ENCODE measurements around the gene TATDN2. TPM values are rescaled to one million over a fixed set of nuclear protein-coding genes. Genes with fewer than 3 reads are reported as not detected.
"Not testable (repeated sequence)": the region's sequence is repeated elsewhere in the genome, so short reads cannot be mapped to it uniquely, and the experiment has no call there.

The TATDN2 gene
- total RNA-seq, 2 experiments from 2014 or later = 55.4 to 67.4 TPM

DNA sequence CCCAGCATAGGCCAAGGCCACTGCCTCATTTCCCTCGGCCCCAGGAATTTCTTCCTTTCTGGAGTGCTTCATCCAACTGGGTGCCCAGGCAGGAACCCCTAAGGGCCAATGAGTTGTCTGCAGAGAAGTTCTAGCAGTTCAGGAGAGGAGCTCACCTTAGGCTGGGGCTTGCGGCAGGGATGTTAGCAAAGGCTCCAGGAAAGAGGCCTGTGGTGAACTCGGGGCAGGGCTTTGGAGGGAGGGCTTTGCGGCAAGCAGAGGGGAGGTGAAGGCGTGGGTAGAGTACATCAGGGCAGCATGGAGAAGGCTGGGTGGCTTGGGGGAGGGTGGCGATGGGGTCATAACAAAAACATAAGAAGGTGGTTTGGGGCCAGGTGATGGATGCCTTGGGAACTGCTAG lies 43.4 kb downstream of the TATDN2 start:
- POLR2A ChIA-PET = no interaction called here
- H3K27ac Mint-ChIP-seq = peak overlapping the region; percentile 47
- DNase-seq (no peak), ATAC-seq (ENCODE audit: low read depth) (no peak)
- no peaks in the 10 kb centered on the region for H3K9me3 Mint-ChIP-seq
- no peak overlapping the region for H3K4me3 Mint-ChIP-seq
- H3K4me1 Mint-ChIP-seq = peaks cover 12% of the 10 kb centered on the region
- H3K27me3 Mint-ChIP-seq = no peaks in the 10 kb centered on the region
- peaks cover 17% of the 10 kb centered on the region for H3K36me3 Mint-ChIP-seq

- Mint-ChIP-seq H3K27ac (peak within 1 kb of the TSS; percentile 71), H3K4me3 (no peak within 1 kb of the TSS), H3K9me3 (no peaks in the 10 kb centered on the region), H3K27me3 (no peaks in the 10 kb centered on the region), H3K36me3 (peaks cover 21% of the 10 kb centered on the region), H3K4me1 (peaks cover 12% of the 10 kb centered on the region)
- POLR2A ChIA-PET = interaction anchor here (1.0 kb wide), 1 partner anchor 8 kb away, joined by 3 read pairs; no protein-coding TSS in a partner anchor
- ATAC-seq (ENCODE audit: low read depth) (peak; percentile 29), DNase-seq (no peak)
Measured at GRCh38 chr3:10292505-10293419, 44.5 kb downstream of the TATDN2 start, which contains the start of gene GHRL. GHRL (minus strand) TSS chr3:10292947; CDS start chr3:10290180, 2,767 bp downstream.

DNA sequence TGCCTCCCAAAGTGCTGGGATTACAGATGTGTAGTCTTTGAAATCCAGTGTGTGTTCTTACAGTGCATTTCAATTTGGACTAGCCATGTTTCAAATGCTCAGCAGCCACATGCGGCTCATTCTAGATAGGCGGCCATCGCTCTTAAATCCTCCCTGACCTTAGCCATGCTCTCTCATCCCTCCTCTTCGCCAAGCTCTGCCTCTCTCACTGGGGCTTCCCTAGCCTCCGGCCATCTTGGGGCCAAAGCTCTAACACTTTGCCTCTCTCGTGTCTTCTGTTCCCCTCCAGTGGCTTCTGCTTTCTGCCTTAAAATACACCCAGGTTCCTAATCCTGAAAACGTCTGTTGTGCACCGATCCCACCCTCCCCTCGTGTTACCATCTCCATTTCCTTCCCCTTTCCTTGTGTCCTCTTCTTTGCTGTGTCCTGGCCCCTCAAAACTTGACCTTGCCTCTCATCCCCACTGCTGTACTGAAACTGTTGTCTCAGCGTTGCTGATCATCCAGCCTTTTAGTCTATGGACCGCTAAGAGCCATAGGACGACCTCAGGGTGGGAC lies 45.8 kb downstream of the TATDN2 start:
- peaks cover 12% of the 10 kb centered on the region for H3K4me1 Mint-ChIP-seq
- H3K9me3 Mint-ChIP-seq = no peaks in the 10 kb centered on the region
- DNase-seq (no peak), ATAC-seq (ENCODE audit: low read depth) (no peak)
- POLR2A ChIA-PET = no interaction called here
- no peak overlapping the region for H3K4me3 Mint-ChIP-seq
- H3K27ac Mint-ChIP-seq = no peak overlapping the region
- H3K27me3 Mint-ChIP-seq = no peaks in the 10 kb centered on the region
- H3K36me3 Mint-ChIP-seq = peaks cover 21% of the 10 kb centered on the region

GRCh38 chr3:10298064-10298463 lies 49.8 kb downstream of the TATDN2 start:
- ATAC-seq (ENCODE audit: low read depth) = not testable (repeated sequence)

GRCh38 chr3:10299175-10299574 lies 50.9 kb downstream of the TATDN2 start:
- H3K4me1 Mint-ChIP-seq = peaks cover 8% of the 10 kb centered on the region
- POLR2A ChIA-PET = no interaction called here
- no peaks in the 10 kb centered on the region for H3K9me3 Mint-ChIP-seq
- no peak for DNase-seq
- peak overlapping the region; percentile 73 for H3K27ac Mint-ChIP-seq
- peak overlapping the region; percentile 34 for H3K4me3 Mint-ChIP-seq
- H3K36me3 Mint-ChIP-seq = peaks cover 21% of the 10 kb centered on the region
- ATAC-seq (ENCODE audit: low read depth) = no peak
- H3K27me3 Mint-ChIP-seq = no peaks in the 10 kb centered on the region

More at GRCh38 chr3:10298064-10298463, 49.8 kb downstream of the TATDN2 start:
- H3K27ac Mint-ChIP-seq, DNase-seq, H3K9me3 Mint-ChIP-seq, H3K27me3 Mint-ChIP-seq, H3K4me1 Mint-ChIP-seq, H3K4me3 Mint-ChIP-seq, POLR2A ChIA-PET: not testable (repeated sequence)
- peaks cover 21% of the 10 kb centered on the region for H3K36me3 Mint-ChIP-seq

GRCh38 chr3:10299679-10300078 lies 51.4 kb downstream of the TATDN2 start:
- H3K4me3 Mint-ChIP-seq = peak overlapping the region; percentile 34
- ATAC-seq (ENCODE audit: low read depth) (peak; percentile 86), DNase-seq (no peak)
- no peaks in the 10 kb centered on the region for H3K9me3 Mint-ChIP-seq
- POLR2A ChIA-PET = no interaction called here
- no peaks in the 10 kb centered on the region for H3K27me3 Mint-ChIP-seq
- H3K27ac Mint-ChIP-seq = peak overlapping the region; percentile 73
- peaks cover 21% of the 10 kb centered on the region for H3K36me3 Mint-ChIP-seq
- peaks cover 8% of the 10 kb centered on the region for H3K4me1 Mint-ChIP-seq

DNA sequence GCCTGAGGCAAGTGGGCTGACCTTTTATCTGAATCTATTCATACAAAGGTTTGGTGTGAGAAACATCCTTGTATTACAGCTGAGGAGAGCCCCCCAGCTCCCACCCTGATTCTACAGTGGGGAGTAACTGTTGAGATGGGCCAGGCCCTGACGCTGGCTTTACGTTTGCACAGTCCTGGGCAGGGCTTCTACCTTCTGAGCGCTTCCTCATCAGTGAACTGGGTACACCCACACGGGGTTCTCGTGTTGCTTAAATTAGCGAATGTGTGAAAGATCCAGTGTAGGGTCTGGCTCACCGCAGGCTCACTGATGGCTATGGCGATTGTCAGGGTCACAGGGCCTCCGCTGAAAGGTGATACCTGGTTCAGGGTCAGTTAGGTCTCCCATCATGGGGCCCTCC lies 51.8 kb downstream of the TATDN2 start:
- H3K27ac Mint-ChIP-seq = peak overlapping the region; percentile 73
- peaks cover 8% of the 10 kb centered on the region for H3K4me1 Mint-ChIP-seq
- POLR2A ChIA-PET = no interaction called here
- ATAC-seq (ENCODE audit: low read depth) = no peak
- H3K36me3 Mint-ChIP-seq = peaks cover 19% of the 10 kb centered on the region
- no peaks in the 10 kb centered on the region for H3K9me3 Mint-ChIP-seq
- peak overlapping the region; percentile 34 for H3K4me3 Mint-ChIP-seq
- DNase-seq = no peak
- H3K27me3 Mint-ChIP-seq = no peaks in the 10 kb centered on the region

DNA sequence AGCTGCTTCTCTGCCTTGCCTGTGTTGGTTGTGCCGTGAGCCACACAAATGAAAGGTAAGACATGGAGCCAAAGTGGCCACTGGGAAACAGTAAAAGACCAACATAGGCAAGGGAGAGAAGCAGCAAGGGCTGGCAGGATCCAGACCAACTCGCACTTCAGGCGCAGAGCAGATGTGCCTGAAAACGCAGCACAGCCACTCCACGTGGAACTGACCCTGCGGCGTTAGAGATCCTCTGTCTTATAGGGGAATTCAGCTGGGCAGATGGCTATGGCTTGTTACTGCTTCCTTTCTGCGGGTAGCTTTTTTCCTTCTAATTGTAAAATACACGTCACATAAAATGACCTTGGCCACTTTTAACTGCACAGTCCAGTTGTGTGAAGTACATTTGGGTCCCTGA lies 54.8 kb downstream of the TATDN2 start:
- H3K4me1 Mint-ChIP-seq = peaks cover 8% of the 10 kb centered on the region
- no peak for DNase-seq
- ATAC-seq (ENCODE audit: low read depth) = no peak
- H3K36me3 Mint-ChIP-seq = peaks cover 12% of the 10 kb centered on the region
- no peak overlapping the region for H3K4me3 Mint-ChIP-seq
- POLR2A ChIA-PET = no interaction called here
- no peak overlapping the region for H3K27ac Mint-ChIP-seq
- H3K27me3 Mint-ChIP-seq = no peaks in the 10 kb centered on the region
- no peaks in the 10 kb centered on the region for H3K9me3 Mint-ChIP-seq

DNA sequence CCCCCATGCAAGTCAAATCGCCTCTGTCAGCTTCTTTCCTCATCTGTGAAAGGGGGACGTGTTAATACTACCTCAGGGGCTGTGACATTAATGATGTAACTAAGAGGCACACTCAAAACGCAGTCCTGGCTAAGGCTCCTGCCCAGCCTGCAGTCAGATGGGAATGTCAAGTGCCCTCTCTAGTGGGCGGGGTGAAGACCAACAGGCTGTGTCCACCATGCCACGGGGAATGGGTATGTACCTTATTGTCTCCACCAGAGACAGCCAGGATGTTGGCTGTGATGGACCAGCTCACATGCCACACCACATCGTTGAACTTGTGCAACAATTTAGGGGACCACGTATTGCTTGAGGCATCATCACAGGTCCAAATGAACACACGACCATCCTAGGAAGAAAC lies 55.5 kb downstream of the TATDN2 start:
- H3K36me3 Mint-ChIP-seq = peaks cover 12% of the 10 kb centered on the region
- POLR2A ChIA-PET = interaction anchor here (1.2 kb wide), 1 partner anchor 17 kb away, joined by 3 read pairs; the partner anchor contains the start of gene SEC13
- no peaks in the 10 kb centered on the region for H3K27me3 Mint-ChIP-seq
- H3K4me3 Mint-ChIP-seq = no peak overlapping the region
- no peak overlapping the region for H3K27ac Mint-ChIP-seq
- no peak for ATAC-seq (ENCODE audit: low read depth)
- peaks cover 8% of the 10 kb centered on the region for H3K4me1 Mint-ChIP-seq
- no peaks in the 10 kb centered on the region for H3K9me3 Mint-ChIP-seq
- DNase-seq = no peak

- Mint-ChIP-seq H3K4me3 (no peak overlapping the region), H3K9me3 (no peaks in the 10 kb centered on the region), H3K36me3 (peaks cover 17% of the 10 kb centered on the region), H3K27me3 (no peaks in the 10 kb centered on the region), H3K4me1 (no peaks in the 10 kb centered on the region), H3K27ac (no peak overlapping the region)
- POLR2A ChIA-PET = interaction anchor here (1.2 kb wide), 1 partner anchor 16 kb away, joined by 3 read pairs; the partner anchor contains the start of gene SEC13
- no peak for DNase-seq
- no peak for ATAC-seq (ENCODE audit: low read depth)
Measured at GRCh38 chr3:10304905-10305304, 56.6 kb downstream of the TATDN2 start.

DNA sequence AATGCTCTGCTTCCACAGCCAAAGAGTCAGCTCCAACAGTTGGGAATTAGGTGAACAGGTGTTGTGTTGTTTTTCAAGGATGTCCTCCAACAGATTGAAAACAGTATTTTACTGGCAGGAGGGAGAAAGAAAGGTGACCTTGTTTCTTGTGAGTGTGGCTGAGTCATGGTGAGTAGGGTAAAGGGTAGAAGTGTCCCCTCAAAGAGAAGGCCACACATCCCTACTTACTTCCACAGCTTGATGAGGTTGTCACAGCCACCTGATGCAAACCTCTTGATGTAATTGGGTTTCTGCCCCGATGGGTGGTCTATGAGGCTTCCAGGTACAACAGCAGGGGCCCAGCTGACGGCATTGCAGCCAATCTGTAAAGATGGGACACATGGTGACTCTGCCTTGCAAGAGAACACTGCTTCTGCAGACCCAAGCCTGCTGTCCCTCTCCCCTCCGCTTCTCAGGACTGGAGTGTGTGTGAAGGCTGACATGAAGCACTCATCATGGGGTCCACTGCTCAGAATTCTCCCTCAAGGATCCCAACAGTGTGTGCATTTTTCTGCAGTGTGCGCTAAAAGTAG lies 57.2 kb downstream of the TATDN2 start:
- H3K4me3 Mint-ChIP-seq = no peak overlapping the region
- POLR2A ChIA-PET = interaction anchor here (1.2 kb wide), 1 partner anchor 15 kb away, joined by 3 read pairs; the partner anchor contains the start of gene SEC13
- ATAC-seq (ENCODE audit: low read depth) = no peak
- H3K27me3 Mint-ChIP-seq = no peaks in the 10 kb centered on the region
- H3K9me3 Mint-ChIP-seq = no peaks in the 10 kb centered on the region
- no peak overlapping the region for H3K27ac Mint-ChIP-seq
- H3K36me3 Mint-ChIP-seq = peaks cover 18% of the 10 kb centered on the region
- no peaks in the 10 kb centered on the region for H3K4me1 Mint-ChIP-seq
- DNase-seq = no peak

GRCh38 chr3:10306156-10306555 lies 57.9 kb downstream of the TATDN2 start:
- H3K9me3 Mint-ChIP-seq = no peaks in the 10 kb centered on the region
- H3K4me1 Mint-ChIP-seq = no peaks in the 10 kb centered on the region
- ATAC-seq (ENCODE audit: low read depth) = no peak
- DNase-seq = no peak
- H3K27me3 Mint-ChIP-seq = no peaks in the 10 kb centered on the region
- H3K27ac Mint-ChIP-seq = no peak overlapping the region
- POLR2A ChIA-PET = no interaction called here
- no peak overlapping the region for H3K4me3 Mint-ChIP-seq
- peaks cover 19% of the 10 kb centered on the region for H3K36me3 Mint-ChIP-seq

GRCh38 chr3:10308678-10309077 lies 60.4 kb downstream of the TATDN2 start:
- DNase-seq (no peak), ATAC-seq (ENCODE audit: low read depth) (no peak)
- no peak overlapping the region for H3K27ac Mint-ChIP-seq
- no peaks in the 10 kb centered on the region for H3K27me3 Mint-ChIP-seq
- H3K4me1 Mint-ChIP-seq = no peaks in the 10 kb centered on the region
- H3K9me3 Mint-ChIP-seq = no peaks in the 10 kb centered on the region
- H3K36me3 Mint-ChIP-seq = peaks cover 14% of the 10 kb centered on the region
- H3K4me3 Mint-ChIP-seq = no peak overlapping the region
- POLR2A ChIA-PET = no interaction called here
